Thyroid gland (tissue), 4 donors: Measurements from ENCODE around the gene HOXC4.

Experiments used
- CTCF ChIP-seq, 6 experiments: fragments of 200-600 bp in 3 of 6; fragments of 450-650 bp in 3 of 6; sonication (generic) in 3 of 6; IDR thresholded peaks; one replicate each; pipeline ENCODE4 v1.5.1; 2016 to 2019; ENCODE audit warnings: antibody characterized with exemption in 6 of 6, mild to moderate bottlenecking in 2 of 6, inconsistent platforms in 1 of 6, moderate library complexity in 1 of 6
- POLR2A ChIP-seq, 2 donors: fragments of 450-650 bp; IDR thresholded peaks; one replicate each; pipeline ENCODE4 v1.6.1; 2017; ENCODE audit warnings: antibody characterized with exemption in 2 of 2, mild to moderate bottlenecking in 2 of 2, moderate library complexity in 1 of 2

- no peak for TF ChIP-seq CTCF (IDR thresholded peaks at IDR 0.05)
- TF ChIP-seq POLR2A (IDR thresholded peaks at IDR 0.05), result no peak
Observed at GRCh38 chr12:54004063-54004840, 49.4 kb upstream of the HOXC4 start.
